OCI-LY7 (cell line): Measurements from ENCODE around the gene DZIP1. TPM values are rescaled to one million over a fixed set of nuclear protein-coding genes. Genes with fewer than 3 reads are reported as not detected.

Experiments
- BruUV-seq: library from RNA; stranded (reverse); fragments of 400-500 nt; replicated peaks from 2 replicates; lab custom pipeline; 2021; lab: Mats Ljungman, UMichigan
- CTCF ChIA-PET: fragments of 300-600 bp; sonication (Branson Sonifier 250); formaldehyde crosslinking; loops from one replicate; lab custom pipeline; 2022; ENCODE audit warnings: antibody characterized with exemption; ENCODE audit not compliant: unreplicated experiment; lab: Charles Lee
- POLR2A ChIA-PET: fragments of 300-600 bp; sonication (Branson Sonifier 250); formaldehyde crosslinking; loops from one replicate; lab custom pipeline; 2022; ENCODE audit warnings: antibody characterized with exemption; lab: Charles Lee
- DNase-seq: peaks from one replicate; pipeline ENCODE4 v3.0.0-alpha.2; 2015; ENCODE audit warnings: low spot score
- H2AFZ ChIP-seq: fragments of 200-600 bp; sonication (generic), shearing (Covaris generic); 2 replicates; pipeline ENCODE4 v1.6.1; 2014; ENCODE audit warnings: mild to moderate bottlenecking, antibody characterized with exemption, low read length, moderate library complexity
- H3K27ac ChIP-seq: fragments of 200-600 bp; sonication (generic); 2 replicates; pipeline ENCODE4 v1.5.1; 2014; ENCODE audit warnings: mixed run types, low read depth, mild to moderate bottlenecking, moderate library complexity, low read length, inconsistent platforms; ENCODE audit not compliant: poor library complexity, severe bottlenecking
- H3K36me3 ChIP-seq: fragments of 200-600 bp; sonication (generic); 2 replicates; pipeline ENCODE4 v1.6.1; 2014; ENCODE audit warnings: mild to moderate bottlenecking, antibody characterized with exemption, low read length, moderate library complexity, mixed read lengths; ENCODE audit not compliant: insufficient read depth
- H3K4me1 ChIP-seq: fragments of 200-600 bp; sonication (generic); 2 replicates; pipeline ENCODE4 v1.5.1; 2014; ENCODE audit warnings: mild to moderate bottlenecking, low read length; ENCODE audit not compliant: insufficient read depth, poor library complexity, severe bottlenecking
- H3K4me2 ChIP-seq: fragments of 200-600 bp; sonication (generic); 2 replicates; pipeline ENCODE4 v1.6.1; 2014; ENCODE audit warnings: mild to moderate bottlenecking, low read length
- H3K4me3 ChIP-seq: fragments of 200-600 bp; sonication (generic); 2 replicates; pipeline ENCODE4 v1.5.1; 2014; ENCODE audit warnings: mild to moderate bottlenecking, low read depth, low read length; ENCODE audit not compliant: poor library complexity, severe bottlenecking
- H3K79me2 ChIP-seq: fragments of 200-600 bp; sonication (generic); 2 replicates; pipeline ENCODE4 v1.6.1; 2016; ENCODE audit warnings: low read depth, mild to moderate bottlenecking, low read length, moderate library complexity, mixed read lengths; ENCODE audit not compliant: insufficient read depth
- H3K9me2 ChIP-seq: fragments of 200-600 bp; sonication (generic); 2 replicates; pipeline ENCODE4 v1.6.1; 2016; ENCODE audit warnings: mild to moderate bottlenecking, low read length, mixed read lengths; ENCODE audit not compliant: insufficient read depth
- H3K9me3 ChIP-seq: fragments of 200-600 bp; sonication (generic); 2 replicates; pipeline ENCODE4 v1.6.1; 2014; ENCODE audit warnings: mild to moderate bottlenecking, mixed run types, low read length, mixed read lengths
- H4K20me1 ChIP-seq: fragments of 200-600 bp; sonication (generic); 2 replicates; pipeline ENCODE4 v1.6.1; 2014; ENCODE audit warnings: mild to moderate bottlenecking, antibody characterized with exemption, low read length, moderate library complexity, mixed read lengths; ENCODE audit not compliant: insufficient read depth
- CTCF ChIP-seq: fragments of 200-600 bp; sonication (generic); conservative IDR thresholded peaks from 2 replicates; pipeline ENCODE4 v1.5.1; 2014; ENCODE audit warnings: mild to moderate bottlenecking, antibody characterized with exemption, low read length, moderate library complexity, mixed read lengths
- EZH2phosphoT487 ChIP-seq: fragments of 200-600 bp; sonication (generic); IDR thresholded peaks from 2 replicates; pipeline ENCODE4 v1.6.1; 2018; ENCODE audit warnings: low read depth, borderline replicate concordance, mild to moderate bottlenecking, mixed run types, antibody characterized with exemption, low read length, moderate library complexity, mixed read lengths
- intact Hi-C: fragments of 100-400 bp; cut with micrococcal nuclease; formaldehyde crosslinking; loops from one replicate; pipeline ENCODE4 v1.10.0; 2022; ENCODE audit not compliant: unreplicated experiment
- total RNA-seq, 2 experiments: library from RNA; depleted of rRNA in 1 of 2; stranded (reverse); fragments of >200 nt in 1 of 2; shearing (Covaris generic) in 1 of 2; gene quantifications; 2 replicates each; pipeline ENCODE4 v1.2.3, GENCODE V29; 2014 to 2022

The DZIP1 gene
- total RNA-seq, 2 experiments from 2014 or later: not detected

GRCh38 chr13:95624020-95624419, 20.5 kb downstream of the DZIP1 start:
- Histone ChIP-seq H4K20me1 (no peaks in the 10 kb centered on the region), H3K4me3 (no peak overlapping the region), H3K4me2 (no peak overlapping the region), H2AFZ (no peak overlapping the region), H3K4me1 (no peaks in the 10 kb centered on the region), H3K27ac (no peak overlapping the region), H3K79me2 (no peaks in the 10 kb centered on the region), H3K9me2 (no peaks in the 10 kb centered on the region), H3K9me3 (no peaks in the 10 kb centered on the region), H3K36me3 (no peaks in the 10 kb centered on the region)
- ChIA-PET POLR2A (interaction anchor here (0.5 to 1.0 kb wide), 2 partner anchors 63 to 210 kb away, joined by 3 to 4 read pairs; no protein-coding TSS in a partner anchor), CTCF (interaction anchor here (0.7 kb wide), 1 partner anchor 37 kb away, joined by 3 read pairs; no protein-coding TSS in a partner anchor)
- peak; percentile 38 for DNase-seq
- intact Hi-C loops: loop anchor here (1.0 kb wide), 1 partner anchor 210 kb away; no protein-coding TSS in a partner anchor
- TF ChIP-seq CTCF: peak; percentile 72
- TF ChIP-seq EZH2phosphoT487: no peak
- no TSS peak for BruUV-seq

GRCh38 chr13:95623141-95623540, 21.4 kb downstream of the DZIP1 start:
- ChIA-PET POLR2A (interaction anchor here (1.0 kb wide), 1 partner anchor 211 kb away, joined by 4 read pairs; no protein-coding TSS in a partner anchor), CTCF (no interaction called here)
- no peaks in the 10 kb centered on the region for H3K36me3 ChIP-seq
- H3K4me2 ChIP-seq: no peak overlapping the region
- no peaks in the 10 kb centered on the region for H3K4me1 ChIP-seq
- TF ChIP-seq CTCF: no peak
- no peak for TF ChIP-seq EZH2phosphoT487
- H2AFZ ChIP-seq: no peak overlapping the region
- H3K27ac ChIP-seq: no peak overlapping the region
- no peaks in the 10 kb centered on the region for H3K79me2 ChIP-seq
- no peaks in the 10 kb centered on the region for H4K20me1 ChIP-seq
- no TSS peak for BruUV-seq
- intact Hi-C loops: no loop called here
- H3K9me3 ChIP-seq: no peaks in the 10 kb centered on the region
- no peak overlapping the region for H3K4me3 ChIP-seq
- no peaks in the 10 kb centered on the region for H3K9me2 ChIP-seq
- DNase-seq: no peak

GRCh38 chr13:95620825-95621498, 23.5 kb downstream of the DZIP1 start:
- intact Hi-C loops: no loop called here
- TF ChIP-seq CTCF (no peak), EZH2phosphoT487 (no peak)
- H3K79me2 ChIP-seq: no peaks in the 10 kb centered on the region
- H3K4me1 ChIP-seq: no peaks in the 10 kb centered on the region
- no peak for DNase-seq
- no TSS peak for BruUV-seq
- no peak overlapping the region for H3K27ac ChIP-seq
- ChIA-PET CTCF (no interaction called here), POLR2A (no interaction called here)
- H2AFZ ChIP-seq: no peak overlapping the region
- H3K36me3 ChIP-seq: no peaks in the 10 kb centered on the region
- no peaks in the 10 kb centered on the region for H3K9me3 ChIP-seq
- H3K4me2 ChIP-seq: no peak overlapping the region
- no peaks in the 10 kb centered on the region for H4K20me1 ChIP-seq
- H3K4me3 ChIP-seq: no peak overlapping the region
- H3K9me2 ChIP-seq: no peaks in the 10 kb centered on the region
